GM19438 (cell line): Measurements from ENCODE around the gene RARG.
"Not testable (repeated sequence)": the region's sequence is repeated elsewhere in the genome, so short reads cannot be mapped to it uniquely, and the experiment has no call there.

Source experiments
- ATAC-seq: cut with Tn5 transposase; IDR thresholded peaks from one replicate; pipeline ENCODE4 v1.9.1; 2021; ENCODE audit warnings: low read depth; ENCODE audit not compliant: unreplicated experiment

The RARG gene

DNA sequence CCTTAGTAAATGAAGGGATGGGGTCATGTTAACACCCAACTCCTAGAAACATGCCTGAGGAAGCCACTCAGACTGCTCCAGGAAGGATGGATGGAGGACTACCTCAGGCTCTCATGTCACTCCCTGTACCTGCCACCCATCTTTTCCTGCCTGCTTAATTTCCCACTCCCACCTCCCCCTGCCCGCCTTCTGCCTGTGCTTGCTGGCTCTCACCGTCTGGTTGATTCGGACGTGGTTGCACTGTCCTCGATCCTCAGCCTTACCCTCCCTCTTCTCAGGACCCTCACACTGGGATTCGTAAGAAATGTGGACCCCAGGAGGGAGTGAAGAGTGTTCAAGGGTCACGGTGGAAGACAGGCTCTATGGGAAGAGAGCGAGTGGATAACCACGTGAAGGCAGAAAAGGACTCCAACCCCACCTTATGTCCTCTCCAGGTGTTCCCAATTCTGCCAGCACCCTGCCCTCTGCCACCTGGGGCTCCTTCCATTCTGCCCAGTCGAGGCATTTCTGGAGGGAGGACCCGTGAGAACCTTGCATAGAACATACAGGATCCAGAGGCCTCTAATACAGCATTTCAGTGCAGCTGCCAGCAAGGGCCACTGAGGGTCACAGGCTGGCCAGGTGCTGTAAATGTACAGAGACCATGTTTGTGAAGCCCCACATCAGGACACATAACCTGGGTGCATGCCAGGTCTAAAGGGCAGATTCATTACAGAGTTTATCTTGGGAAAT is 37.9 kb downstream of the RARG start:
- ATAC-seq: no peak

DNA sequence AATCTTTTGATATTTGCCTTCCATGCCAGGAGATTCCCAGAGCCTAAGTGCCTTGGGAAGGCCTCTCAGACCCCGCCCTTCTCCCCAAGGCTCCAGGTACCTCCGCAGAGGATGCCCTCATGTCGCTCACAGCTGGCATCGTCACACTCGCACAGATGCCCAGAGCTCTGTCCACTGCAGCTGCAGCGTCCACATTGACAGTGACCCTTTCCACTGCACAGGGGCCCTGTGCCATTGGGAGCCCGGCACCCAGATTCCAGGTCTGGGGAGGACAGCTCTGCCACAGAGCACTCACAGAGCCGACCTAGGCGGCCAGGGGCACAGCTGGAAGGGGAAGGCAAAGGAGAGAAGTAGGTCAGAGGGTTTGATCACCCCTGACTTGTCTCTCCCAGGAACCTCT is 39.0 kb downstream of the RARG start:
- no peak for ATAC-seq

DNA sequence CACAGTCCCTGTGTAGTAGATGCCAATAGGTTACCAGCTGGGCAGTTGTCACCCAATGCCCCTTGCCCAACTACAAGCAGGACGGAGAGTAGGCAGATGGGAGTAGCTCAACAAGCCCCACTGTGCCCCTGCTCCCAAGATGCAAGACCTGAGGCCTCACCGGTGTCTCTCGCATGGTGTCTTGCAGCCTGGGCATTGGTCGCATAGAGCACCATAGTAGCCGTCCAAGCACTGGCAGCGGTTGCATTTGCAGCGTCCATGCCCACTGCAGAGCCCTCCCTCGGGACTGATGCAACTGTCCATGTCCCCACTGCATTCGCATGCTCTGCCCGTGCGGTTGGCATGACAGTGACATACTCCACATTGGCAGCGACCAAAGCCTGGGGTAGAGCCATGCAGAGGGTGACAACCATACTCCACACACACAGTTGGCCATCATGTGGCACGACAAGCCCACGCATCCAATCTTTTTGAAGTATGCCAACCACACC is 39.4 kb downstream of the RARG start:
- no peak for ATAC-seq

DNA sequence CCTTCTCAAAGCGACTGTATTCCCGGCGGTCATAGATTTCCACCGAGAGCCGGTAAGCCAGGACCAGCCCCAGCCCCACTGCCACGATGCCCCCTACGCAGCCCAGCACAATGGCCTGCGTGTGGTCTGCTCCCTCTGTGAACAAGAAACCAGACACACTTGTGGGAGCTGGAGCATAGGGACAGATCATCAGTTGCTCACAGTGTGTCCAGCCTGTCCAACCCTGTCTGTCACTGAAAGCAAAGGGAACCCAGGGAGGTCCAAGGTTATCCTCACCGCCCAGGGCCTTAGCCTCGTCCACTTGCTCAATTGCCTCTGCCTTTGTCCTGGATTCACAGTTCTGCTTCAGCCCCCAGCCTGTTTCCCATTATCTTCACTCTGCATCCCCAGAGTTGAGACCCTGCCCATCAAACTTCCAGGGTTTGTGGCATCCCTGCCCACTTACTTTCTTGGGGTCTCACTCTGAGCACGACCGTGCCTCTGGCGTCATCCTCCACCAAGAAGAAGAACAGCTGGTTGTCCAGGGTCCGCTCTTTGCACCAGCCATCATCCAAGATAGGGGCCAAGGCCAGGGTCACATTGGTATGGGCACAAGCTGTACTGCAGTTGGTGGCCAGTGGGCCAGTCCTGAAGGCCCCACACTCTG is 40.0 kb downstream of the RARG start:
- no peak for ATAC-seq

DNA sequence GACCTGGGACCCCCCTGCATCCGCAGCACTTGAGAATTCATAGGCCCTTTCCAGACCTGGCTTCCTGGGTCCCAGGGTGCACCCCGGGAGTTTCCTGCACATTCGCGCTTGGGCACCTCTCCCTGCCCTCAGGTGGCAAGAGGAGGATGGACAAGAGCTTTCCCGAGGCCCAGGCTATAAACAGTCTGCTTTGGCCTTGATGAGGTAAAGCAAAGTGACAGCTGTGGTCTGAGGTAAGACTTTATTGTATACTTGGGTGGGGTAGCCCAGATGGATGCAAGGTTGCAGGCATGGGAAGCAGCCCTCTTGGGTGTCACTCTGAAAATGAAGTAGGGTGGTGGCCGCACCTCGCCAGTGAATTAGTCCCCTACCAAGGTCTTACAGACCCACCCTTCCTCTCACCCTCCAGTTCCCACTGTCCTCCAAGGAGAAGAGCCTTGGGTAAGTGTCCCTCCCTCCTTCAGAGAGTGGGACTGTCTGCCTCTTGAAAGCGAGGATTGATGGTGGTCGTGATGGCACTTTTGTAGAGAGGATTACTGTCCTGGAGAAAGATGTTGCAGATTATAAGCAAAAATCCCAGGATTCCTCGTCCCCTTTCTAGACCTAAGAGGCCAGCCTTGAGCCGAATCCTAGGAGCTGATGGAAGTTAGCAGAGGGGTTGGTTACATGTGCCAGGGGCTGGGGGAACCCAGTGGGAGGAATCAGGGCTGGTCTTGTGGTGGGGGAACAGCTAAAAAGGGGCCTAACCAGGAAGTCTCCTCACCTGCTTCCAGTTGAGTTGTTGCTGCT is 40.7 kb downstream of the RARG start:
- no peak for ATAC-seq

DNA sequence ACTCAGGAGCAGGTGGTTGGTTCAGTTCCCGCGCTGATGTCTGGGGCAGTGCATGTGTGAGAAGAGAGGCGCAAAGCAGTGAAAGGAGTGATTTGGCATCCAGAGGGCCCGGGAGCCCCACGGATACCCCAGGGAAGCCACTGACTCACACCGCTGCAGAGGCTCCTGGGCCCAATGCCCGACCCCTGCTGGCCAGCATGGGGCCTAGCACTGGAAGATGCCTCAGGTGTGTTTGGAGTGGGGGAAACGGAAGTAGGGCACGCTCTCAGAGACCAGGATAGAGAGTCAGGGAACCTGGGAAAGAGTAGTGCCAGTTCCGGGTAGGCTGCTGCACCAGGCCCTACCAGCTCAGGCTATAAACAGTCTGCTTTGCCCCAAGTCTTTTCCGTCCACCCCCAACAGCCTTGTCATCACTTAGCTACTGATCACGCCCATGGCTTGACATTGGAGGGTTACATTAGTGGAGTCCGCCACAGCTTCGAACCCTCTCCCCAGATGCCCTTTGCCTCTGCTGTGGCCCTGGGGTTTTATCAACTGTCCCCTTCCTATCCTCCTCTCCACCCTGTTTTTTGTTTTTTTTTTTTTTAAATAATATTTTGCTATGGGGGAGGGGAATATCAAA is 41.8 kb downstream of the RARG start:
- no peak for ATAC-seq

DNA sequence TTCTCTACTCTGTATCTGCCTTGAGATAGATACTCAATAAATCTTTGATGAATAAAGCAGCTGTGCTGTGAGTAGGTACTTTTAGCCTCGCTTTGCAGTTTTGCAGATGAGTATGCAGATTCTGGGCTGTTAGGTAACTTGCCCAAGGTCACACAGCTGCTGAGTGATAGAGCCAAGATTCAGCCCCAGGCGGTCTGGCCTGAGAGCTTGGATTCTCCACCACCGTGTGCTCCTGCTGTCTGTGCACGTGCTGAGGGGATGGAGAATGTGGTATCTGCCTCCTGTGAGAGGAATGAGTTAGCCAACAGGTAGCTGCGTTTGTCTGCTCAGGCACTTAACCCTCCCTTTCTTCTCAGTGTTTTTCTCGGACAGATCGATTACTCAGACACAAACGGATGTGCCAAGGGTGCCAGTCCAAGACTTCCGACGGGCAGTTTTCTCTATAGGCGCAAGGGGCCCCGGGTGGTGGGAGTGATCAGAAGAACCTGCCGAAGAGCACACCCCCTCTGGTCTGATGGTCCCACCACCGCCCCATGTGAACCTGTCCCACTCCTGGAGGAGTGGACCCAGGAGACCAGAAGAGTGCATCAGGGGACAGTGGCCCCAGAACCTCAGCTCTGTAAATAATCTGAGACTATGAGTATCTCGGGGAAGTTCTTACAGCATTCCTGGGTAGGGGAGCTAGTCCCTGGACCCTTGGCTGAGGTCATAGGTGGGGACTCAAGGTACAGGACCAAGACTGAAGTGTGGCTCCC is 44.7 kb downstream of the RARG start:
- ATAC-seq: no peak

DNA sequence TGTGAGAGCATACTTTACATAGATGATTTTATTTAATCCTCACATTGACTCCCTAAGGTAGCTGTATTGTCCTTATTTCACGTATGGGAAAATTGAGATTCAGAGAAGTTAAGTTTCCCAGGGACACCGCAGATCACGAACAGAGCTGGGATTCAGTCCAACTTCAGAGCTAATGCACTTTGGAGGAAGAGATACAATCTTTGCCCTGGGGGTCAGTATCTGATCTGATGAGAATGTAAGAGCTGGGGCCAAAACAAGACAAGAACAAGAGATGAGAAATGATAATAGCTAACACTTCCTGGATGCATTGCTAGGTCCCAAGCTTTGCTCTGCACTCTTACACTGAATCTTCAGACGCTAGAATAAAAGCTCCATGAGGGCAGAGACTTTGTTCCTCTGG is 45.3 kb downstream of the RARG start:
- no peak for ATAC-seq

DNA sequence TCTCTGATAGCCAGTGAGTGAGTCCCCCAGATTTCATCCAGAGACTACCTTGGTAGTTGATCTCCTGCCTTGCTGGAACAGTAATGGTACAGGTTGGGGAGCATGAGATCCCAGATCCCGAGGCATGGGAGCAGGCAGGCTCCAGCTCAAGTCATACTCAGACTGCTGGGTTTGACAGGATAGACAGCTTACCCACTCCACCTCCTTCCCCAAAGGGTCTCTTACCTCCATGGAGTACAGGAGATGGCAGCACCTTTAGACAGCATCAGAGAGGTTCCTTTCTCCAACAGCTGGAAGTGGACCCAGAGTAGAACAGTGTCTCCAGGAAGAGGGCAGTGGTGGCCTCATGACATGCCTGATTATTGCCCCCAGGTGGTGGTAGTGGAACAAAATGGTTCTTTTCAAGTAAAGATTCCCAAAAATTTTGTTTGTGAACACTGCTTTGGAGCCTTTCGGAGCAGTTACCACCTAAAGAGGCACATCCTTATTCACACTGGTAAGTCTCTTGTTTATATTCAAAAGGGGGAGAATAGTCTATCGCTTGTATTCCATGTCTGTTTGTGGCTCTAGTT is 46.3 kb downstream of the RARG start:
- ATAC-seq: no peak

DNA sequence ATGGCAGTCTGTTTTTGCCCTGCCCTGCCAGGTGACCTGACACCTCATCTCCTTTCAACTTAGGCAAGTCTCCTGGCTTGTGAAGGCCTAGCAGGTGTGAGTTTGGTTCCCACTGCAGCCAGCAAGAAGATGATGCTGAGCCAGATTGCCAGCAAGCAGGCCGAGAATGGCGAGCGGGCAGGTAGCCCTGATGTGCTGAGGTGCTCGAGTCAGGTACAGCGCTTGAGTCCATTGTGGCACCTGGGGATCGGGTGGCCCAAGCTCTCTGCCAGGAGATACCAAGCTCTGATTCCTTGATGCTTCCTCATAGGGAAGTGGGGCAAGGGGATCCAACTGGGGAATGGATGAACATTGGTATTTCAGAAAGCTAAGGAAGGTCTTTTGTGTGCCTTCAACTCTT is 47.2 kb downstream of the RARG start:
- ATAC-seq: no peak

DNA sequence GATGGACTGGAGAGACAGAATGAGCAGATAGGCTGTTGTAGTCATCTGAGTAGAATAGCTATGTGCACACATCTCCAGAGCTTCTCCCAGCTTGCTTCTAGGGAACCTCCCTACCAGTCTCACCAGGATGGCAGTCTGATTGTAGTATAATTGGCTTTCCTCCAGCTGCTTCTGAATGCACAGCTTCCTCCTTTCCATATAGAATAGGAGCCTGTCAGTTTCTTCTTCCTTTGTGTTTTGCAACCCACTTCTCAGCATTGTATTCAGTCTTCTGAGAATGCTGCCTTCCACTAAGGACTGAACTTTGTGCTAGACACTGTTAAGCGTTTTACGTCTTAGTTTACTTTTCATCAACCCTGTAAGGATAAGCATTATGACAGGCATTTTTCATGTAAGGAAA is 49.1 kb downstream of the RARG start:
- no peak for ATAC-seq

DNA sequence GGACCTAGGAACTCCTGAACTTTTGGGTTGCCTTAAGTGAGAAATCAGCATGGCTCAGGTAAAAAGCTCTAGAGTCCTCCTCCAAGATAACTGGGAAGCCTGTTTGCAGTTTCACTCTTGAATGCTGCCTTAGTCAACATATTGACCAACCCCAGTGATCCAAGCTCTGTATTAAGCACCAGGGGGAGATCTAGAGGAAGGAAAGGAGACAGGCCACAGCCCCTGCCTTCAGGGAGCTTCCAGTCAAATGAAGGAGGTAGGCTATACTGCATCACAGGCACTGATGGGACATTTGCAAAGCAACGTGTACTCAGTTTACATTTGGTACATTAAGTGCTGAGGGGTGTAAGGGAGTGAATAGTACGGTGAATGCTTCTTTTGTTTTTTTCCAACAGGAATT is 50.1 kb downstream of the RARG start:
- ATAC-seq: no peak

DNA sequence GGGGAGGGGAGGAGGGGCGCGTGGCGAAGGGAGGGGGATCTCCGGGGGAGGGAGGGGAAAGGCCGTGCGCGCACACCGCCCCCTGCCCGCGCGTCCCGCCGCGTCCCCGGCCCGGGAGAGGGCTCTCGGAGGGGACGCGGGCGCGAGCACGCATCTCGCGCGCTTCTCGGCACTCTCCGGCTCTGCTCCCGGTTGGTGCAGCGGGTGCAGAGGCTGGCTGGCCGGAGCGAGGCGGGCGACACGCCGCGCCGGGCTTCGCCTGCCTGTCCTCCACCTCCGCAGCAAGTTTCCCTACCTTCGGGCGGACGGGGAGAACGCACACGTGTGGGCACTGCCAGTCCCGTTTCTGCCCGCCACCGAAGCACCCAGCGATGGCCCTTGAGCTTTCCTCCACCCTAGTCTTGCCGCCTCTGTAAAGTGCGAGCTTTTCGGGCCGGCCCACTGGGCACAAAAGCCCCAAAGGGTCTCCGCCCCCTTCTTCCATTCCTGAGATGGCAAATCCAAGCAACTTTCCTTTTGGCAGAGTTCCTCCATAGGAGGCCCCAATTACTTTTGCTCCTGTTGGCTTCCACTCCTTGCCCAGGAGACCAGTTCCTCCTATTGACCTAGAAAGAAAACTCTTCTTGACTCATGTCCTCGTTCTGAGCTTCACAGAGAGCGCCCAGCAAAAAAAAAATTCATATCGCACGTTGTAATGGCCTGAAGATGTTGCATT is 50.9 kb downstream of the RARG start:
- peak; percentile 44 for ATAC-seq

DNA sequence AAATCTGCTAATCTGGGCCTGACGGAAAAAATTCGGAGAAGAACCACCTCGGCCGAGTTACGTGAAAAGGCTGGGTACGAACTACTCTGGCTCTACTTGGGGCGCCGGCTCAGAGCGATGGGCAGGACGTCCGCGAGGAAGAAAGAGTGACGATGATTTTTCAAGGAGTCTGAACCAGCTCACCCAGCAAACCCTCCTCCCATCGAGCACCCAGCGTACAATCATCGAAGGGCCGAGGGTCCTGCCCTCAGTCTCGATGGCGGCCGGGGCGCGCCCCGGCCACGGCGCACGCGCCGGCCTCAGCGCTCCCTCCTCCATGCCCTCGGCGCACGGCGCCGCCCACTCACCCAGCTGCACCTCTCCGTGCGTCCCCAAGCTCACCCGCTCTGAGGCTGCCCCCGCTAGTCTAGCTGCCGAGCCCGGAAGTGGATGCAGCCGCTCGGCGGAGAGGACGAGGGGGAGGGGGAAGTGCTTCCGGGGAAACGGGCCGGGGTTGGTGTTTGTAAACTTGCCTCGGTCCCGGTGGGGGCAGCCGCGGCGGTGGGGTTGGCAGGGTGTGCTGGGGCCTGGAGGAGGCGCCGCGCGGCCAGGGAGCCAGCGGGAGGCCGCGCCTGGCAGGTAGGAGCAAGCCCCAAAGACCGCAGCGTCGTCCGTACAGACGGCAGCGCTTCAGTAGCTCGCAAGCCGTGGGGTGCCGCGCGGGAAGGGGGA is 51.6 kb downstream of the RARG start, which contains the start of the genes CSAD and ZNF740:
Gene CSAD, minus strand, starts transcription at position 706 of the 711 bp plus-strand sequence. CDS start 7,455 bp downstream, outside the sequence.
Gene ZNF740, plus strand, starts transcription at position 503 of the 711 bp plus-strand sequence. CDS start 1,262 bp downstream, outside the sequence.
- ATAC-seq: peak; percentile 93

DNA sequence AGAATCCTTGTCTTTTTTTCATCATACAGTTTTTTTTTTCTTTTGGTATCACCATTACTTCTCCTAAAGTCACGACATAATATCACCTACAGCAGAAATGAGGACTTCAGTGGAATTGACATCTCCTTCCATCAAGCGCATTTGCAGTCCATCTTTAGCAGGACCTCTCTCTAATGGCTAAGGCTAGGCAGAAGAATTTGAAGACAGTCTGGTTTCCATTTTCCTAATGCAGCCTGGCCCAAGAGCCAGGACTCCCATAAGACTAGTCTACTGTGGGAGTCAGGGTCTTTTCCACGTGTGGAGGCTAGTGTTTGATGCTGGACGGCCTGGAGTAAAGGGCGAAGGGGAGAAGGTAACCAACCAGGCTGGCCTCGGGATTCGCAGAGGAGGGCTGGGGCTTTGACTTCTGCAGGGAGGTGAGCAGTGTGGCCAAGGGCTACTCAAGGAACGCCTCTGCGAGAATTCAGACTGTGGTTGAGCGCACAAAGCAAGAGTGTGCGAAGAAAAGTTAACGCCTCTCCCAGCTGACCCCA is 52.3 kb downstream of the RARG start:
- ATAC-seq: no peak

DNA sequence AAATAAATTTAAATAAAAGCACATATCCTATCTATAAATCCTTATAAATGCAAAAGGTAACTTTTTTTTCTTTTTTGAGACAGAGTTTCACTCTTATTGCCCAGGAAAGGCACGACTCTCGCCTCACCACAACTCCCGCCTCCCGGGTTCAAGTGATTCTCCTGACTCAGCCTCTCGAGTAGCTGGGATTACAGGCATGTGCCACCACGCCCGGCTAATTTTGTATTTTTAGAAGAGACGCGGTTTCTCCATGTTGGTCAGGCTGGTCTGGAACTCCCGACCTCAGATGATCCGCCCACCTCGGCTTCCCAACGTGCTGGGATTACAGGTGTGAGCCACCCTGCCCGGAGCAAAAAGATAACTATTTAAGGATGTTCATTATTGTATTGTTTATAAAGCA is 53.2 kb downstream of the RARG start:
- ATAC-seq: not testable (repeated sequence)

DNA sequence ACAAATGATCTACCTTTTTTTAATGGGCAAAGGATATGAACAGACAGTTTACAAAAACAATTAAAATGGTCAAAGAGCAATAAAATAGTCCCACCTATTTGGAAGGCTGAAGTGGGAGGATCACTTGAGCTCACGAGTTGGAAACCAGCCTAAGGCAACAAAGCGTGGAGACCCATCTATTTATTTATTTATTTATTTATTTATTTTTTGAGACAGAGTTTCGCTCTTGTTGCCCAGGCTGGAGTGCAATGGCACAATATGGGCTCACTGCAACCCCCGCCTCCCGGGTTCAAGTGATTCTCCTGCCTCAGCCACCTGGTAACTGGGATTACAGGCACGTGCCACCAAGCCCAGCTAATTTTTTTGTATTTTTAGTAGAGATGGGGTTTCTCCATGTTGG is 54.6 kb downstream of the RARG start:
- ATAC-seq: not testable (repeated sequence)

DNA sequence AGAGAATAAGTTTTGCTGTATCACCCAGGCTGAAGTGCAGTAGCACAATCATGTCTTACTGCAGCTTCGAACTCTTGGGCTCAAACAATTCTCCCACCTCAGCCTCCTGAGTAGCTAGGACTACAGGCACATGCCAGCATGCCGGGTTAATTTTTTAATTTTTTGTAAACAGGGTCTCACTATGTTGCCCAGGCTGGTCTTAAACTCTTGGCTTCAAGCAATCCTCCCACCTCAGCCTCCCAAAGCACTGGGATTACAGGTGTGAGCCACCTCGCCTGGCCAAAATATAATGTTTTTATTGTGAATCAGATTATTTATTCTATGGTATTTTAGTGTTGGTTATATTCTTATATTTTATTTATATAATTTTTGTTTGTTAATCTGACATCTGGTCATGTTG is 55.3 kb downstream of the RARG start:
- ATAC-seq: no peak
